GM23338 (cell line): ENCODE data around the gene ZNF689.

Experiments used
- ZNF331 ChIP-seq: fragments of 250-450 bp; sonication (Bioruptor Pico); IDR thresholded peaks from 2 replicates; pipeline ENCODE4 v1.5.0; 2020; ENCODE audit warnings: low read depth, mild to moderate bottlenecking, moderate library complexity
- TF ChIP-seq, protein P1 (sequence below), 2 experiments: fragments of 200-600 bp in 1 of 2; sonication (generic) in 1 of 2; conservative IDR thresholded peaks; 2 replicates each; pipeline versions ENCODE4 v1.5.1 to v1.6.1; 2016 to 2017; ENCODE audit warnings: antibody characterized with exemption in 2 of 2, low read depth in 2 of 2, mild to moderate bottlenecking in 2 of 2, moderate library complexity in 1 of 2
- TF ChIP-seq, protein P2 (sequence below): IDR thresholded peaks from one replicate; pipeline ENCODE4 v1.6.1; 2018; ENCODE audit warnings: antibody characterized with exemption; ENCODE audit not compliant: unreplicated experiment

DNA sequence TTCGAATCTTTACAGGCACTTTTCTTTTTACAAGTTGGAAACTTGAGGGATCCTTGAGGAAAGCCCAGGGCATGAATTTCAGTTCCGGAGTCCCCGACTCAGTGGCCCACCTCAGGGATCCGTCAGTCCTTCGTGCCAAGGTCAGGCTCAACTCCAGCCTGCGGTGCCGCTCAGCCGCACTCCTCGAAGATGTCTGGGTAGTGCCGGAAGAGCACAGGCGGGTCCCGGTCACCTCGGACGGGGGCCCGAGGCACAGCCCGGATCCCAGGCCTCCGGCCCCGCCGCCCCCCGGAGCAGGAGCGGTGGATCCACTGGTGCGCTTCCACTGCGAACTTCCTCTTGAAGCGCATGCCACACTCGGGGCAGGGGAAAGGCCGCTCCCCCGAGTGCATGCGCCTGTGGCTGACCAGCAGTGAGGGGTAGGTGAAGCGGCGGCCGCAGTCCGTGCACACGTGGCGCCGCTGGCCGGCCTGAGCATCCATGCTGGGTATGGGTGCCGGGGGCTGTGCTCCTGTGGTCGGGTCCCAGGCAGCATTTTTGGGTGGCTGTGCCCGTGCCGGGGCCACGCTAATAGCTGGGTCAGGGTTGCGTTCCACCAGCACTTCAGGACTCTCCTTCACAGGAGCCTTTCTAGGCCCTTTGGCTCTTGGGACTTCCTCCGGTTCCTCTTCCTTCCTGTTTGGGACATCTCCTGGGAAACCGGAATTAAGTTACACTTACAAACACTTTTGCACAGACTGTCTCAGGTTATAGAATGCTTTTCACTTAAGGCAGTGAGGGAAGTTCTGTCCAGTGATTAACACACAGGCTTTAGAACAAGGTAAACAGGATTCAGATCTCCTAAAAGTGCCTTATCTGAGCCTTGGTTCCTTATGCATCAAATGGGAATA lies 40.2 kb downstream of the ZNF689 start:
- TF ChIP-seq, protein P1, sequence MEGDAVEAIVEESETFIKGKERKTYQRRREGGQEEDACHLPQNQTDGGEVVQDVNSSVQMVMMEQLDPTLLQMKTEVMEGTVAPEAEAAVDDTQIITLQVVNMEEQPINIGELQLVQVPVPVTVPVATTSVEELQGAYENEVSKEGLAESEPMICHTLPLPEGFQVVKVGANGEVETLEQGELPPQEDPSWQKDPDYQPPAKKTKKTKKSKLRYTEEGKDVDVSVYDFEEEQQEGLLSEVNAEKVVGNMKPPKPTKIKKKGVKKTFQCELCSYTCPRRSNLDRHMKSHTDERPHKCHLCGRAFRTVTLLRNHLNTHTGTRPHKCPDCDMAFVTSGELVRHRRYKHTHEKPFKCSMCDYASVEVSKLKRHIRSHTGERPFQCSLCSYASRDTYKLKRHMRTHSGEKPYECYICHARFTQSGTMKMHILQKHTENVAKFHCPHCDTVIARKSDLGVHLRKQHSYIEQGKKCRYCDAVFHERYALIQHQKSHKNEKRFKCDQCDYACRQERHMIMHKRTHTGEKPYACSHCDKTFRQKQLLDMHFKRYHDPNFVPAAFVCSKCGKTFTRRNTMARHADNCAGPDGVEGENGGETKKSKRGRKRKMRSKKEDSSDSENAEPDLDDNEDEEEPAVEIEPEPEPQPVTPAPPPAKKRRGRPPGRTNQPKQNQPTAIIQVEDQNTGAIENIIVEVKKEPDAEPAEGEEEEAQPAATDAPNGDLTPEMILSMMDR (conservative IDR thresholded peaks at IDR 0.05; ENCODE audit: low read depth in 2 of 2) = no peak
- no peak for TF ChIP-seq ZNF331 (CRISPR knock-in tag)
- TF ChIP-seq, protein P2, sequence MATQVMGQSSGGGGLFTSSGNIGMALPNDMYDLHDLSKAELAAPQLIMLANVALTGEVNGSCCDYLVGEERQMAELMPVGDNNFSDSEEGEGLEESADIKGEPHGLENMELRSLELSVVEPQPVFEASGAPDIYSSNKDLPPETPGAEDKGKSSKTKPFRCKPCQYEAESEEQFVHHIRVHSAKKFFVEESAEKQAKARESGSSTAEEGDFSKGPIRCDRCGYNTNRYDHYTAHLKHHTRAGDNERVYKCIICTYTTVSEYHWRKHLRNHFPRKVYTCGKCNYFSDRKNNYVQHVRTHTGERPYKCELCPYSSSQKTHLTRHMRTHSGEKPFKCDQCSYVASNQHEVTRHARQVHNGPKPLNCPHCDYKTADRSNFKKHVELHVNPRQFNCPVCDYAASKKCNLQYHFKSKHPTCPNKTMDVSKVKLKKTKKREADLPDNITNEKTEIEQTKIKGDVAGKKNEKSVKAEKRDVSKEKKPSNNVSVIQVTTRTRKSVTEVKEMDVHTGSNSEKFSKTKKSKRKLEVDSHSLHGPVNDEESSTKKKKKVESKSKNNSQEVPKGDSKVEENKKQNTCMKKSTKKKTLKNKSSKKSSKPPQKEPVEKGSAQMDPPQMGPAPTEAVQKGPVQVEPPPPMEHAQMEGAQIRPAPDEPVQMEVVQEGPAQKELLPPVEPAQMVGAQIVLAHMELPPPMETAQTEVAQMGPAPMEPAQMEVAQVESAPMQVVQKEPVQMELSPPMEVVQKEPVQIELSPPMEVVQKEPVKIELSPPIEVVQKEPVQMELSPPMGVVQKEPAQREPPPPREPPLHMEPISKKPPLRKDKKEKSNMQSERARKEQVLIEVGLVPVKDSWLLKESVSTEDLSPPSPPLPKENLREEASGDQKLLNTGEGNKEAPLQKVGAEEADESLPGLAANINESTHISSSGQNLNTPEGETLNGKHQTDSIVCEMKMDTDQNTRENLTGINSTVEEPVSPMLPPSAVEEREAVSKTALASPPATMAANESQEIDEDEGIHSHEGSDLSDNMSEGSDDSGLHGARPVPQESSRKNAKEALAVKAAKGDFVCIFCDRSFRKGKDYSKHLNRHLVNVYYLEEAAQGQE = no peak
